GM23338 (cell line): ENCODE data around the gene AP2B1.

Experiments
- CREB1 ChIP-seq: fragments of 250-450 bp; sonication (Bioruptor Pico); IDR thresholded peaks from 2 replicates; pipeline ENCODE4 v1.5.0; 2020; ENCODE audit warnings: low read depth, mild to moderate bottlenecking, moderate library complexity
- CTCF ChIP-seq, 2 experiments: fragments of 200-600 bp in 1 of 2; sonication (generic) in 1 of 2; conservative IDR thresholded peaks; 2 replicates each; pipeline versions ENCODE4 v1.5.1 to v1.6.1; 2016 to 2017; ENCODE audit warnings: antibody characterized with exemption in 2 of 2, low read depth in 2 of 2, mild to moderate bottlenecking in 2 of 2, moderate library complexity in 1 of 2
- EZH2 ChIP-seq: fragments of 200-600 bp; sonication (generic); IDR thresholded peaks from one replicate; pipeline ENCODE4 v1.8.0; 2017; ENCODE audit warnings: antibody characterized with exemption, mild to moderate bottlenecking, low read depth; ENCODE audit not compliant: unreplicated experiment
- JUNB ChIP-seq: IDR thresholded peaks from one replicate; pipeline ENCODE4 v1.6.1; 2016; ENCODE audit warnings: antibody characterized with exemption; ENCODE audit not compliant: unreplicated experiment
- POLR2AphosphoS5 ChIP-seq: IDR thresholded peaks from 2 replicates; pipeline ENCODE4 v1.6.1; 2016; ENCODE audit warnings: antibody characterized with exemption, low read depth
- REST ChIP-seq: IDR thresholded peaks from one replicate; pipeline ENCODE4 v1.6.1; 2018; ENCODE audit warnings: antibody characterized with exemption; ENCODE audit not compliant: unreplicated experiment
- ZNF114 ChIP-seq: fragments of 250-450 bp; sonication (Bioruptor Pico); IDR thresholded peaks from 2 replicates; pipeline ENCODE4 v1.5.0; 2020; ENCODE audit warnings: mild to moderate bottlenecking, moderate library complexity
- ZNF462 ChIP-seq: fragments of 250-450 bp; sonication (Bioruptor Pico); IDR thresholded peaks from 2 replicates; pipeline ENCODE4 v1.5.0; 2020; ENCODE audit warnings: mild to moderate bottlenecking, moderate library complexity

GRCh38 chr17:35578929-35579432 is 8.1 kb upstream of the AP2B1 start:
- TF ChIP-seq POLR2AphosphoS5 (no peak), CTCF (conservative IDR thresholded peaks at IDR 0.05; ENCODE audit: low read depth in 2 of 2) (no peak), REST (no peak), CREB1 (CRISPR knock-in tag) (no peak), ZNF462 (CRISPR knock-in tag) (no peak), EZH2 (no peak), JUNB (no peak), ZNF114 (CRISPR knock-in tag) (no peak)
